Measurements from ENCODE around the gene GRIN3B. TPM values are rescaled to one million over a fixed set of nuclear protein-coding genes. Genes with fewer than 3 reads are reported as not detected.

Gene GRIN3B
- total and polyA plus RNA-seq, 2 of the 8 experiments (the other 6 are each of a cell fraction or from before 2014, with no cell fraction given): 0.45 to 1.0 TPM

- Histone ChIP-seq H3K23ac (ENCODE audit: insufficient read length) (no peak overlapping the region), H2BK120ac (replicated peaks; ENCODE audit: low read depth, low read length) (no peak overlapping the region), H3K79me2 (ENCODE audit: control insufficient read depth in 1 of 2, insufficient read depth in 2 of 2, low read length in 2 of 2) (no peaks in the 10 kb centered on the region), H3K27me3 (replicated peaks in 1 of 4; ENCODE audit: control insufficient read depth in 3 of 4, extremely low read depth in 1 of 4, insufficient read depth in 3 of 4, low read length in 3 of 4) (no peaks in the 10 kb centered on the region), H3K79me1 (ENCODE audit: low read depth, low read length) (no peaks in the 10 kb centered on the region), H2BK15ac (ENCODE audit: low read length) (no peak overlapping the region), H3K56ac (replicated peaks; ENCODE audit: insufficient read length, low read depth, low read length) (no peak overlapping the region), H3K23me2 (ENCODE audit: low read depth, low read length) (no peaks in the 10 kb centered on the region), H3K4me2 (ENCODE audit: insufficient read depth in 1 of 2, low read depth in 2 of 2, low read length in 2 of 2) (no peak overlapping the region), H2AFZ (ENCODE audit: low read length) (no peak overlapping the region), H3K4me1 (replicated peaks in 1 of 4; ENCODE audit: control insufficient read depth in 3 of 4, insufficient read depth in 4 of 4, low read length in 3 of 4) (no peaks in the 10 kb centered on the region), H2BK5ac (ENCODE audit: low read depth, low read length) (no peak overlapping the region), H4K91ac (replicated peaks; ENCODE audit: insufficient read length, low read length) (no peak overlapping the region), H3K14ac (ENCODE audit: insufficient read length) (no peak overlapping the region), H3K4me3 (ENCODE audit: extremely low read depth in 1 of 4, insufficient read depth in 2 of 4, low read depth in 3 of 4, low read length in 4 of 4) (no peak overlapping the region), H3K18ac (ENCODE audit: extremely low read depth, low read length) (no peak overlapping the region), H3K4ac (replicated peaks; ENCODE audit: insufficient read length, low read depth, low read length) (no peak overlapping the region), H2BK20ac (ENCODE audit: low read length) (no peak overlapping the region), H3K9ac (replicated peaks in 1 of 4; ENCODE audit: extremely low read depth in 1 of 4, low read depth in 3 of 4, low read length in 3 of 4) (no peak overlapping the region), H3K36me3 (ENCODE audit: control insufficient read depth in 2 of 4, insufficient read depth in 4 of 4, low read length in 3 of 4) (peaks cover 15 to 67% (median 41%) of the 10 kb centered on the region in 4 experiments), H2BK12ac (ENCODE audit: low read depth, low read length) (no peak overlapping the region), H3K27ac (ENCODE audit: low read depth, low read length) (no peak overlapping the region), H4K5ac (ENCODE audit: insufficient read length, low read depth, low read length) (no peak overlapping the region), H4K8ac (ENCODE audit: extremely low read depth, insufficient read depth, low read length) (no peak overlapping the region), H3K9me3 (ENCODE audit: insufficient read depth in 2 of 2, low read depth in 1 of 2, low read length in 1 of 2) (peaks cover 5 to 18% of the 10 kb centered on the region in 2 experiments), H4K20me1 (replicated peaks in 1 of 2; ENCODE audit: control insufficient read depth in 1 of 2, insufficient read depth in 2 of 2, low read length in 2 of 2) (peaks cover 0 to 3% of the 10 kb centered on the region in 2 experiments), H2AK5ac (ENCODE audit: low read depth, low read length) (no peak overlapping the region)
- 94% methylated on average over 17 of the region's 17 CpGs; no CpG with 5 or more reads in 1 of the 2 experiments for WGBS, 2 experiments (ENCODE audit: extremely low coverage in 1 of 2, insufficient coverage in 1 of 2, insufficient read length in 1 of 2, insufficient replicate concordance in 2 of 2, low coverage in 1 of 2, low lambda C conversion rate in 2 of 2, missing lambda C conversion rate in 1 of 2)
- DNase-seq (ENCODE audit: low read depth in 1 of 2, low spot score in 2 of 2) (no peak), FAIRE-seq (no peak)
- TF ChIP-seq CBX5 (IDR thresholded peaks at IDR 0.05; ENCODE audit: low read depth, low read length): no peak
- TF ChIP-seq RFX5 (IDR thresholded peaks at IDR 0.05; ENCODE audit: borderline replicate concordance, low read depth, low read length): no peak
- TF ChIP-seq JUND (IDR thresholded peaks at IDR 0.05; ENCODE audit: low read length): no peak
- peak; percentile 49; the same call in 1 of the 2 replicates for TF ChIP-seq KDM1A (IDR thresholded peaks at IDR 0.05; ENCODE audit: borderline replicate concordance, low read length)
- CTCF ChIA-PET (ENCODE audit: partially characterized antibody): interaction anchor here (0.7 to 1.4 kb wide), 6 partner anchors 9 to 50 kb away, joined by 3 to 5 read pairs (median 4); no protein-coding TSS in a partner anchor
- POLR2A ChIA-PET (ENCODE audit: partially characterized antibody): interaction anchor here (0.7 to 1.9 kb wide), 2 partner anchors 9 to 176 kb away, joined by 3 to 4 read pairs; no protein-coding TSS in a partner anchor
Observed at GRCh38 chr19:966485-967088, 33.6 kb upstream of the GRIN3B start.

Measured in H1 (cell line).